ENCODE data around the gene WLS.
"Not testable (repeated sequence)": the region's sequence is repeated elsewhere in the genome, so short reads cannot be mapped to it uniquely, and the experiment has no call there.

The WLS gene

GRCh38 chr1:68162761-68163160 lies 69.6 kb downstream of the WLS start:
- no peak for DNase-seq

GRCh38 chr1:68161672-68162071 lies 70.7 kb downstream of the WLS start:
- DNase-seq, result not testable (repeated sequence)

GRCh38 chr1:68160935-68161334 lies 71.4 kb downstream of the WLS start:
- not testable (repeated sequence) for DNase-seq

DNA sequence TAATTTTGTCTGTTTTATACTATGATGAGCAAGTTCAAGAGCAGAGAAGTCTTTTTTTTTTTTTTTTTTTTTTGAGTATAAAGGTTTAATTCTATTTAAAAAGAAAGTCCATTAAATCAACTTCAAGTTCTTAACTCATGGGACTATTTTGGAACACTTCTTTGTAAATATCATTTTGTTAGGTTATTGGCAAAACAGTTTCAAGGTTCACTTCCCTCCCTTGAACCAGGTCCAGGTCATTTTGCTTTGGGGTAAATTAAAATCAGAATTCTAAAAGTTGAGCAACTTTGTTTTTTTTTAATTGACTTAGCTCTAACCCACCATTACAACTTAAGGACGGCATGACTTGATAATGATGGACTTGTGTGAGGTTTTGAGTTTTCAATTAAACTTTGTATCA lies 72.3 kb downstream of the WLS start:
- DNase-seq, result no peak

DNA sequence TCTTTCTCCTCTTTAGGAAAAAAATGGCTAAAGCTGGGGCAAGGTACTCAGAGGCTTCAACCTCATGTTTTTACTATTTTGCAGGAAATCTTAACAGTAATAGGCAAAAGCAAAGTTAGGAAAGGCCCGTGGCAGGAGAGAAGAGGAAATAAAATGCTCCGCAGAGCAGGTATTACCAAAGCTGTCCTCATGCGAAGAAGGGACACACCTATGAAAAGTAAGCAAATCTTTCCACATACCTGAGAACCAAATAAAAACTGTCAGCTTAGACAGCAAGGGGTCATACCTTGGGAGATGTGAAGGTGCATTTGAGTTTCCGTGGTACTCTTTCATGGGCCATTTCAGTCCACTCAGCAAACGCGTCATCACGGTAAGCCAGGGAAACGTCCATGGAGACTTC lies 73.5 kb downstream of the WLS start:
- no peak for DNase-seq

DNA sequence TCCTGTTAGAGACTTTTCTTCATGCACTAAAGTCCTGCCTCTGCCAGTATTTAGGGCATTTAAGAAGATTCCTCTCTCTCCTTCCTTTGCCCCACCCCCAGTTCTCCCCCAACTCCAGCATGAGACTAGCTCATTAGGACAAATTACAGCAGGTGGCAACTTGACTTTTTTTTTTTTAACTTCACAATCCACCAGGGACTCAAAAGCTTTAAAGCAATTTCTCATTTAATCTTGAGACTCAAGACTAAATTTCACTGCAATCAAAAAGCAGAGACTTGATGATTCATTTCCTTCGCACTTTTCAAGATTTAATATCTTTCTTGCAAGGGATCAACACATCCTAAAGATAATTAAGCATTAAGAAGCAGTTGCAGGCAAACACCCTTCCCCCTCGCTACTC lies 74.9 kb downstream of the WLS start:
- no peak for DNase-seq

GRCh38 chr1:68151690-68152089 lies 80.6 kb downstream of the WLS start:
- DNase-seq, result no peak

- no peak for DNase-seq
Observed at GRCh38 chr1:68149907-68150306, 82.4 kb downstream of the WLS start.

DNA sequence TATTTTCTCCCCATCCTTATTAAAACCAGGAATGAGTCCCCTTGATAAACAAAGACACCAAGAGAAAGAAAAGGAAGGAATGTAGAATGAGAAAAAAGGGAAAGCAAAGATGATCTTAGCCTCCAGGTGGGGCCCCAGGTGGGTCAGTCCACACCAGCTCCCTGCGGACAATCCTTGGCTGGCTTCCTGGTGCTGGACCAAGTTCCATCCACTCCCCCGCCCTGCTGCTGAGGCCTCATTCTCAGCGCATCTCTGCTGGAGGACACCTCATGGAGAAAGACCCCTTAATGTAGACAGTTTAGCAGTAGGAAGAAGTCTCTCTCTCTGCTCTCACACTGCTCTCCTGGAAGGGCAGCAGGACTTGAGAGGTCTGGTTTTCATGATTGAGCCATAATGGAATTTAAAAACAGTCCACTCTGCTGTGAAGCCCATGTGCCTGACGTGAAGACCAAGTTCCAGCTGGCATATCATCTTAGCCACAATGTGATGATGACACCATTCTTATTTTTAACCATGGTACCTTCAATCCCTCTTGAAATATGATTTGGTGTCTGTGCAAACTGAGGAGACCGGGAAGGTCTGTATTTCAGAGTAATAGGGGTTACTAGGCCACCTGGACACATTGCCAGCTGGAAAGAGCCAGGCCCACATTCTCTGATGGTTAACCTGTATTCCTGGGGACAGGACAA lies 83.1 kb downstream of the WLS start:
- no peak for DNase-seq

DNA sequence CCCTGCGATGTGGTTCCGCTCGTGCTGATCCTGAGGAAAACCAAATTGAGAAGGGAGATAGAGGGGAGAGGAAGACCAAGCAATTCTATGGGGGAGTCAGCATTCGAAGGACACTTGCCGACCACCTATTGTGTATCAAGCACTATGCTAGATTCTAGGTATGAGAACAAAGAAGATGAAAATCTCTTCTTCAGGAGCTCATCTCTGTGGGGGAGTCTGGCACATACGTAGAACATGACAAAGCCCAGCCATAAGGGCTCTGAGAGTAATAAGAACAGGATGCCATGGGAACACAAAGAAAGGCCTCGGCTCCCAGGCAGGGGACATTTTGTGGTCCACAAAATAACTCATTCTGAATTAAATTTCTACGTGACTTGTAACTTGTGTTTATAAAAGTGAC lies 83.7 kb downstream of the WLS start:
- no peak for DNase-seq

- DNase-seq, result no peak
Observed at GRCh38 chr1:68147534-68148171, 84.7 kb downstream of the WLS start.

DNA sequence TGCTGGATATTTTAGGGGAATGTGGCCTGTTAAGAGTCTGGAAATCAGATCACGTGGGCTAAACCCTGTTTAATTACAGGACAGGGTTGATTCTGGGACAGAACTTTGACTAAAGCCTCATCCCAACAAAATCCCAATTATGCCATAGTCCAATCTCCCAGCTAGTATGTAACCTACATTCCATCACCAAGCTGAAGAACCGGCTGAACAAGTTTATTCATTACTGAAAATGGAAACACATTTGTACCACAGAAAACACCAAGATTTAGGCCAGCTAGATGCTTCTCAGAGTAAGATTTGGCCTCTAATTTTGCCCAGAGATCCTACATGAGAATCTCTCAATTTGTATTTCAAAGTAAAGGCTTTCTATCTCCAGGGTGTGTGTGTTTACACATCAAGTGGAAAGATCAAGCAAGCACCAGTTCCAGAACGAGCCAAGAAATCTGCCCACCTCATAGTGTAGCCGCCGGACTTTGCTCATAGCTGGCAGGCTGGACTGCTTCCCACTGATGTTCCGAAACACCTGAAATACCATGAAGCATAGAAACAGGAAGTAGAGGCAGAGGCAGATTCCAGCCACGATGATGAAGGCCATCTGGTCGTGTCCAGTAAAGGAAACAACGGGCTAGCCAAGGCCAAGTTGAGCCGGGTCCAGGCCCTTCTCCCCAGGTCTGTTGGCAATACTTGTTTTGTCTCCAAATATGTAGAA lies 86.8 kb downstream of the WLS start:
- DNase-seq, result no peak

GRCh38 chr1:68144856-68145255 lies 87.5 kb downstream of the WLS start:
- no peak for DNase-seq

- no peak for DNase-seq
Observed at GRCh38 chr1:68143633-68144032, 88.7 kb downstream of the WLS start.

DNA sequence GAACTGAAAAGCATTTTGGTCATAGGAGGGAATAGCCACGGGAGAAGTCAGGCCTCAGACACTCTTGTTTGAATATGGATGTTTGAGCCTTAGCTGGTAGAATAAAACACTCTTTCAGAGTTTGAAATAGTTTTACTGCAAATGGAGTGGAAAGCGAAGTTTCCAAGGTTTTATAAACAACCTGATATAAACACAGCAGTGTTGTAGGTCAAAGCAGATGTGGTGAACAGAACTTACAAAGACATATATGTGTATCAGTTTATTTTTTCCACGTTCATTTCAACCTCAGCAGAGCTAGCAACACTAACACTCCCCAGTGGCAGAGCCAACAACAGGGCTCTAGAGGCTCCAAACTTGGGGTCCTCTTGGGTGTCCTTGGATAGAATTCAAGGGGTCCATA lies 89.9 kb downstream of the WLS start:
- DNase-seq, result no peak

DNA sequence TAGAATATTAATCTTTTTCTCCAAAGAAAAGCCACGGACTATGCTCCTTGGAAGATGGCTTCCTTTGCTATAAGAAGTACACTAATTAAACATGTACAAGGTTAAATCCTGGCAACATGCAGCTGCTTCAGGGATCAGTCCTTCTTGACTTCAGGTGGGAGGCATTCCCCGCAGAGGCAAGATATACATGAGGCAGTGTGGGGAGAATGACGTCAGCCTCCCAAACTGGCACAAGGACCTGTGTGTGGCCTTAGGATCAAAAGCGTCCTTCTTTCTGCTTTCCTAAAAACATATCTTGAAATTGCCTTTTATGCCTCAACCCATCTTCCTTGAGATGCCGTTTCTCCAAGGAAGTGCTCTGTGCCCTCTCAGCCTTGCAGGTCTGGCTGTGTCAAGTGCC lies 90.3 kb downstream of the WLS start:
- no peak for DNase-seq

GRCh38 chr1:68141071-68142021 lies 91.0 kb downstream of the WLS start:
- no peak for DNase-seq

GRCh38 chr1:68140536-68140935 lies 91.8 kb downstream of the WLS start:
- DNase-seq, result no peak

- DNase-seq, result no peak
Observed at GRCh38 chr1:68136187-68136586, 96.1 kb downstream of the WLS start.

- DNase-seq, result no peak
Observed at GRCh38 chr1:68132426-68133130, 99.7 kb downstream of the WLS start.

DNA sequence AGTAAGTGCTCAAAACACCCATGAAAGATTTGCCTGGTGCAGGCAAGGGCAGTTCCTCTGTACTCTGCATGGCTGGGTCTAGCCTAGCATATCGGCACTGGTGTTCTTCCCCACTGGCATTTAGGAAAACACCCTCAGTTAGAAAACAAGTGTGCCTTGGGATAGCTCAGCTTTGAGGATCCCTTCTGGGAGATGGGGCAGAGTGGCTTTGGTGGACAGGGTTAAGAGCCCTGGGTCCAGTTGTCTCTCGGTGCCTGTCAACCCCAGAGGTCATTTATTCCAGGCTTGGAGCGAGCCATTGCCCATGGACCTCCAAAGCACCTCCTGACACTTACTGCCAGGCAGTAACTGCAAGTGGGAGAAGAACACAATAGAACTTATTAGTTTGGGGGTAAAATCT lies 101.1 kb downstream of the WLS start:
- DNase-seq, result no peak

GRCh38 chr1:68129536-68130250 lies 102.6 kb downstream of the WLS start:
- DNase-seq, result no peak
